Upper lobe of left lung (tissue), 4 donors: ENCODE measurements around the gene LRRC1.

ENCODE experiments used
- POLR2A ChIP-seq, 4 donors: fragments of 450-650 bp; IDR thresholded peaks; one replicate each; pipeline ENCODE4 v1.5.1; 2016 to 2017; ENCODE audit warnings: antibody characterized with exemption in 4 of 4, mild to moderate bottlenecking in 2 of 4
- POLR2AphosphoS5 ChIP-seq, 2 donors: sonication (generic); formaldehyde crosslinking; IDR thresholded peaks; one replicate each; pipeline ENCODE4 v1.5.1; 2017; ENCODE audit warnings: antibody characterized with exemption in 2 of 2
- TF ChIP-seq, protein P1 (sequence below), 6 experiments: fragments of 450-650 bp in 4 of 6; fragments of 200-600 bp in 2 of 6; sonication (generic) in 2 of 6; IDR thresholded peaks; one replicate each; pipeline ENCODE4 v1.5.1; 2016 to 2019; ENCODE audit warnings: antibody characterized with exemption in 6 of 6

DNA sequence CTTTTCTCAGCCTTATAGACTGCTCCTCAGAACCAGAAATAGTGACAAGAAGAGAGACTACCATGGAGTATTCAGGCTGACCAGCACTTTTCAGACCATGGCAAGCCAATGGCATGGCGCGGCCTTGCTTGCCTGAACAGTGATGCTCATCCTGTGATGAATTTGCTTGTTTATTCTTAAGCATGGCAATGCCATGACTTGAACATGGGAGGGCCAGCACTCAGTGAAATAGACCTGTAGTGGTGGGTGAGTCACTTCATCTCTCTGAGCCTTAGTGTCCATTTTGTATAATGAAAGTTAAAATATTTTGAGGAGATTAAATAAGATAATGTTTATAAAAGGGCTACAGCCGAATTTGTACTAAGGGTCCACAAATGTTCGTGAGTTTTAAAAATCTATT, 79.1 kb downstream of the LRRC1 start:
- TF ChIP-seq POLR2A (IDR thresholded peaks at IDR 0.05), result no peak
- TF ChIP-seq, protein P1, sequence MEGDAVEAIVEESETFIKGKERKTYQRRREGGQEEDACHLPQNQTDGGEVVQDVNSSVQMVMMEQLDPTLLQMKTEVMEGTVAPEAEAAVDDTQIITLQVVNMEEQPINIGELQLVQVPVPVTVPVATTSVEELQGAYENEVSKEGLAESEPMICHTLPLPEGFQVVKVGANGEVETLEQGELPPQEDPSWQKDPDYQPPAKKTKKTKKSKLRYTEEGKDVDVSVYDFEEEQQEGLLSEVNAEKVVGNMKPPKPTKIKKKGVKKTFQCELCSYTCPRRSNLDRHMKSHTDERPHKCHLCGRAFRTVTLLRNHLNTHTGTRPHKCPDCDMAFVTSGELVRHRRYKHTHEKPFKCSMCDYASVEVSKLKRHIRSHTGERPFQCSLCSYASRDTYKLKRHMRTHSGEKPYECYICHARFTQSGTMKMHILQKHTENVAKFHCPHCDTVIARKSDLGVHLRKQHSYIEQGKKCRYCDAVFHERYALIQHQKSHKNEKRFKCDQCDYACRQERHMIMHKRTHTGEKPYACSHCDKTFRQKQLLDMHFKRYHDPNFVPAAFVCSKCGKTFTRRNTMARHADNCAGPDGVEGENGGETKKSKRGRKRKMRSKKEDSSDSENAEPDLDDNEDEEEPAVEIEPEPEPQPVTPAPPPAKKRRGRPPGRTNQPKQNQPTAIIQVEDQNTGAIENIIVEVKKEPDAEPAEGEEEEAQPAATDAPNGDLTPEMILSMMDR (IDR thresholded peaks at IDR 0.05), result no peak
- TF ChIP-seq POLR2AphosphoS5 (IDR thresholded peaks at IDR 0.05), result no peak
